Stimulated activated memory B cell treated with anti-CD40 and anti-IgM and Interleukin-4, amounts not matched to agents 10 μg/mL and 1 μg/mL and 100 μg/mL, for 72 hours (primary cell): Measurements from ENCODE around the gene HES2.
A peak's percentile ranks its signal among the peaks of the same experiment; 100 is the strongest.

Experiments used
- ATAC-seq: fragments of 150-1000 bp; cut with Tn5 transposase; 2 replicates; pipeline ENCODE4 v1.10.0; 2021
- H3K27ac Mint-ChIP-seq: one replicate; pipeline ENCODE4 v1.8.0; 2022; ENCODE audit warnings: mild to moderate bottlenecking, mixed read lengths
- H3K27me3 Mint-ChIP-seq: one replicate; pipeline ENCODE4 v1.8.0; 2022; ENCODE audit warnings: mixed read lengths
- H3K36me3 Mint-ChIP-seq: one replicate; pipeline ENCODE4 v1.8.0; 2022; ENCODE audit warnings: mixed read lengths
- H3K4me1 Mint-ChIP-seq: one replicate; pipeline ENCODE4 v1.8.0; 2022; ENCODE audit warnings: mixed read lengths
- H3K4me3 Mint-ChIP-seq: one replicate; pipeline ENCODE4 v1.8.0; 2022; ENCODE audit warnings: mild to moderate bottlenecking, moderate library complexity, mixed read lengths
- H3K9me3 Mint-ChIP-seq: one replicate; pipeline ENCODE4 v1.8.0; 2022; ENCODE audit warnings: mixed read lengths

Gene HES2

DNA sequence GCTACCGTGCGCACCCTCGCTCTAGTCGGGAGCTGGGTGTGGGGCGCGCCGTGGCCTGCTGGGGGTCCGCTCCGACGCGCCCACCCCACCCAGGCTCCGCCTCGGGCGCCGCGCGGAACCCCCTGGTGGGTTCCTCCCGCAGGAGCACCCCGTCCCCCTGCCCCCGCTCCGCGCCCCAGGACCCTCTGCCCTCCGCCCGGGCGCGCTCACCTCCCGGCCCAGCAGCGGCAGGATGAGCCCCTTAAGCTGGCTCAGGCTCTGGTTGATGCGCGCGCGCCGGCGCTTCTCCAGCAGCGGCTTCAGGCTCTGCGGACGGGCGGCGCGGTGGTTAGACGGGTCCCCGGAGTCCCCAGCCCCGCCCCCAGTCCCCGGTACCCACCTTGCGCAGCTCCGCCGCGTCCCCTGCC lies 319 bp downstream of the HES2 start:
- Mint-ChIP-seq H3K36me3 (no peaks in the 10 kb centered on the region), H3K27me3 (peaks cover 90% of the 10 kb centered on the region), H3K4me3 (no peak overlapping the region), H3K9me3 (no peaks in the 10 kb centered on the region), H3K4me1 (peaks cover 13% of the 10 kb centered on the region), H3K27ac (no peak overlapping the region)
- no peak for ATAC-seq

DNA sequence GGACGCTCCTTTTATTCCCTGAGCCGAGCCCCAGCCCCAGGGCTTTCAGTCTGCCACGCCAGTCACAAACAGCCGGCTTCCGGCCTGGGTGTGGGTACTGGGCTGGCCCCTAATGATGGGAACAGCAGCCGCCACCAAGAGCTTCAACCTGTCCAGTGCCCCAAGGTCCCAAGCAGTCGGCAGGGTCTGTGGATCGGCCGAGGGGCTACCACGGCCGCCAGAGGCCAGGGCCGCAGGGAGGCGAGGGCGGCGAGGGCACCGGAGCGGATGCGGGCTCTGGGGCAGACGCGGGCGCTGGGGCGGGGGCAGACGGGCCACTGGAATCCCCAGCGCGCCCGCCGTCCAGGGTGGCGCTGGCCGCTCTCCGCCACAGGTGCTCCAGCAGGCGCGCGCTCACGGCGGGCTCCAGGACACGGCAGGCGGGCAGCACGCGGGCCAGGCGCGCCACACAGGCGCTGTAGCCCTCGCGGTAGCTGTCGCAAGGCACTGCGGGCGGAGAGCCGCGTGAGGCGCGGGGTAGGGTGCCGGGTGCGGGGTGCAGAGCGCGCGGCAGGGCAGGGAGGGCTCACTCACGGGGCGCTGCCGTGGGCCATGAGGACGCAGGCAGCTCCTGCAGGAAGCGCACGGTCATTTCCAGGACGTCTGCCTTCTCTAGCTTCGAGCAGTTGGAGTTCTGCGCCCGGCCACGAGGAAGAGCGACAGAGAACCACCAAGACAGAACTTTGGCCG lies 887 bp downstream of the HES2 start:
- no peaks in the 10 kb centered on the region for H3K9me3 Mint-ChIP-seq
- no peak for ATAC-seq
- H3K36me3 Mint-ChIP-seq, result no peaks in the 10 kb centered on the region
- H3K4me1 Mint-ChIP-seq, result peaks cover 11% of the 10 kb centered on the region
- H3K27ac Mint-ChIP-seq, result no peak overlapping the region
- H3K27me3 Mint-ChIP-seq, result peaks cover 90% of the 10 kb centered on the region
- H3K4me3 Mint-ChIP-seq, result no peak overlapping the region

DNA sequence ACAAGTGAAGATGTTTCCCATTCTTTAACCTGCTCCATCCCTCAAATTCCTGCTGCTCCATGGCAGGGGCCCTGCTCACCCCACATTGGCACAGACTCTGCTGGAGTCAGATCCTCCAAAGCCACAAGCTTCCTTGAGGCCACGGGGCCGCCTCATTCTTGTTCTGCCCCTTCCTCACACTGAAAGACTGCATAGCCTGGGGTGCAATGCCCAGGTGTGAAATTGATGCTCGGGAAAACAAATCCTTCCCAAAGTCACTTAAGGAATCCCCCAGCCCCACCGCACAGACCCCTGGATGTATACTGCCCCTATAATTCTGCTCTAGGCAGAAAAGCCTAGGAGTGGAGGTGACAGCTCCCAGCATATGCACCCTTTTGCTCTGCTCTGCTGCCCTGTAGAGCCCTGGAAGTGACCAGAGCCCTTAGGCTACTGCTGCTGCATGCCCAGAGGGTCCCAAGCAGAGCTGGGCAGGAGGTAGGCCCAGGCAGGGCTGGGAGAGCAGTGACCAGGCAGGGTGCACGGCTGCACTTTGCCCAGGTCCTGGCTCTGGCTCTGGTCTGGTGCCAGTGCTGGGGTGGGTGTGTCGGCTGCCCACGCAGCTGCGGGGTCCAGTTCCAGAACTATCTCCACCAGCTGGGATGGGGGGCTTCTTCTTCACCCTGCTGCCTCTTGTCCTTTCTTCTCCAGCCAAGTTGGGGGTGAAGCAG lies 1.6 kb downstream of the HES2 start:
- Mint-ChIP-seq H3K36me3 (no peaks in the 10 kb centered on the region), H3K27ac (no peak overlapping the region), H3K4me1 (peaks cover 7% of the 10 kb centered on the region), H3K27me3 (peaks cover 90% of the 10 kb centered on the region), H3K4me3 (no peak overlapping the region), H3K9me3 (no peaks in the 10 kb centered on the region)
- no peak for ATAC-seq

DNA sequence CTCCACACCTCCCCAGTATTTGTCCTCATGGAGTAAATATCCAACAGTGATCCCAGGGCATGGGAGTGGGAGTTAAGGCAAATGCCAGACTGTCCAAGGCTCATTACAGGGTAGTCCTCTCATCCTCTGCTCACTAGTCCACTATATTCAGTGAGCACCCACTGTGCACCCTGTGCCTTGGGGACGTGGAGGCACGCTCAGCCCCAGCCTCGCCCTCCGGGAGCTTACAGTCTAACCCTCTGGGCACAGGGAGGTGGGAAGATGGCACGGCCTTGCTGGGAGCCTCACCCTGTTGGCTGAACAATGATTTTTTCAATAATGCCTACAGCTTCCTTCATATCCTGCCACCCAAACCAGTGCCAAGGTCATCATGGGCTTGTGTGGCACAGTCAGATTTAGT lies 2.8 kb downstream of the HES2 start:
- Mint-ChIP-seq H3K9me3 (no peaks in the 10 kb centered on the region), H3K36me3 (no peaks in the 10 kb centered on the region), H3K27ac (no peak overlapping the region), H3K27me3 (peaks cover 85% of the 10 kb centered on the region), H3K4me3 (no peak overlapping the region), H3K4me1 (peaks cover 7% of the 10 kb centered on the region)
- ATAC-seq, result no peak

DNA sequence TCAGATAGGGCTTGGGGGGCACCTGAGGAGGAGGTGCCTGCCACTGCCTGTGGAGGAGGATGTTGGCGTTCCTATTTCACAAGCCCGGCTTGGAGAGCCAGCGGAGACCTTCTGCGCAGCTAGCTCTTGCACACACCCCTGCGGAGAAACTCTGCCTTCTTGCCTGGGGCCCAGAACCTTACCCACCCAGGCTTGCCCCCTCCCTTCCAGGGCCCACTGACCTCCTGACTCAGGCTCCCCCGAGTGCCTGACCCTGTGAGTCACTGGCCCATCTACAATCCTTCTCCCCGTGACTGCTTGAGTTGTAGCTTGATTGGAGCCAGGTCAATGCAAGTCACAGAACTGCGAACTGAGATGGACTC lies 3.4 kb downstream of the HES2 start:
- no peak overlapping the region for H3K4me3 Mint-ChIP-seq
- no peak for ATAC-seq

DNA sequence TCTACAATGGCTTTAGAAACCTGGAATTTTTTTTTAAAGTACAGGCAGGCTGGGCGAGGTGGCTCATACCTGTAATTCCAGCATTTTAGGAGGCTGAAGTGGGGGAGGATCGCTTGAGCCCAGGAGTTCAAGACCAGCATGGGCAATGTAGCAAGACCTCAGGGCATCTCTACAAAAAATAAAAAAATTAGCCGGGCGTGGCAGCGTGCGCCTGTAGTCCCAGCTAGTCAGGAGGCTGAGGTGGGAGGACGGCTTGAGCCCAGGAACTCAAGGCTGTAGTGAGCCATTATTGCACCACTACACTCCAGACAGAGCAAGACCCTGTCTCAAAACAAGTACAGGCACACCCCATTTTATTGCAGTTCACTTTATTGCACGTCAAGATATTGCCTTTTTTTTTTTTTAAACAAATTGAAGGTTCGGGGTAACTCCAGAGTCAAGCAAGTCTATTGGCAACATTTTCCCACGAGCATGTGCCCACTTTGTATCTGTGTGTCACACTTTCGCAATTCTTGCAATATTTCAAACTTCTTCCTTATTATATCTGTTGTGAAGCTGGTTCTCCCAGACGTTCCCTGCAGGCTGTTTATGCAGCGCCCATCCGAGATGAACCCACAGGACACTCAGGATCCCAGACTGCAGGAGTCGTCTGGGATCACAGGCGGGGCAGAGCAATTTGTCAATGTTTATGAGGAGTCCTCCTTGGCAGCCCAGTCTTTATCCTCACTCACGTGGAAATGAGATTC lies 4.7 kb downstream of the HES2 start:
- Mint-ChIP-seq H3K4me1 (peaks cover 7% of the 10 kb centered on the region), H3K9me3 (no peaks in the 10 kb centered on the region), H3K27ac (peak overlapping the region; percentile 18), H3K27me3 (peaks cover 76% of the 10 kb centered on the region), H3K4me3 (no peak overlapping the region), H3K36me3 (no peaks in the 10 kb centered on the region)
- no peak for ATAC-seq

More for the DNA sequence above, 3.4 kb downstream of the HES2 start:
- Mint-ChIP-seq H3K4me1 (peaks cover 7% of the 10 kb centered on the region), H3K27ac (no peak overlapping the region), H3K27me3 (peaks cover 79% of the 10 kb centered on the region), H3K36me3 (no peaks in the 10 kb centered on the region), H3K9me3 (no peaks in the 10 kb centered on the region)

DNA sequence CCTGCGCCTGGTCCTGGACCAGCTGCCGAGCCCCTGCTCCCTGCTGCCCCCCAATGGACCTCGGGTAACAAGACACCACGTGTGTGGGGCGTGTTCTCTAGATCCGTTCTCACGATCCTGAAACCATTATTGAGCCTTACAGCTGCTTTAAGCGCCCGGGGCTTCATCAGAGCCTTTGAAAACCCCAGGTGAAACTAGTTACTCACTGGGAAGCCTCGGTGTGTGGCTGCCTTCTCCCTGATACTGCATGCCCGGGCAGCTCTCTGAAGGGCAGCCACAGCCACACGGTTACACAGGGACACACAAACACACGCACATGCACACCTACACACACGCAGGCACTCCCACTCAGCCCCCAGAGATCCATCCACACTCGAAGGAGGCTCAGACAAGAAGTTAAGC lies 5.3 kb downstream of the HES2 start:
- Mint-ChIP-seq H3K36me3 (no peaks in the 10 kb centered on the region), H3K27me3 (peaks cover 72% of the 10 kb centered on the region), H3K4me3 (no peak overlapping the region), H3K27ac (peak overlapping the region; percentile 18), H3K4me1 (peaks cover 7% of the 10 kb centered on the region), H3K9me3 (no peaks in the 10 kb centered on the region)
- peak; percentile 67 for ATAC-seq

DNA sequence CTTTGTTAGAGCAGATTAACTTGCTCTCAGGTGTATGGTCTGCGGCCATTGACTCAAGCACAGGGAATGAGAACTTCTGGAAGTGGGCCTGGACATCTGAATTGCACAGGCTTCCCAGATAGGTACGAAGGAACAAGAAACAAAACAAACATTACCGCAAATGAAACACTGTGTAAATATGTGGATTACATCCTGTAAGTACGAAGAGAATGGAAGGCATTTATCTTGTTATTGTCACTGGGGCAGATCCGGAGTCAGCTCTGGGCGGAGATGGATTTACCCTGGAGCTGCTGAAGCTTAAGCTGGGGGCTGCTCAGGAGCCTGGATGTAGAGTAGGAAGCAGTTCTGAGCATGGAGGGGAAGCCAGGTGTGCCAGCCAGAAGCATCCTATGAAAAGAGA lies 6.8 kb downstream of the HES2 start:
- peaks cover 7% of the 10 kb centered on the region for H3K4me1 Mint-ChIP-seq
- H3K4me3 Mint-ChIP-seq, result no peak overlapping the region
- peaks cover 67% of the 10 kb centered on the region for H3K27me3 Mint-ChIP-seq
- ATAC-seq, result no peak
- H3K27ac Mint-ChIP-seq, result no peak overlapping the region
- no peaks in the 10 kb centered on the region for H3K36me3 Mint-ChIP-seq
- no peaks in the 10 kb centered on the region for H3K9me3 Mint-ChIP-seq

DNA sequence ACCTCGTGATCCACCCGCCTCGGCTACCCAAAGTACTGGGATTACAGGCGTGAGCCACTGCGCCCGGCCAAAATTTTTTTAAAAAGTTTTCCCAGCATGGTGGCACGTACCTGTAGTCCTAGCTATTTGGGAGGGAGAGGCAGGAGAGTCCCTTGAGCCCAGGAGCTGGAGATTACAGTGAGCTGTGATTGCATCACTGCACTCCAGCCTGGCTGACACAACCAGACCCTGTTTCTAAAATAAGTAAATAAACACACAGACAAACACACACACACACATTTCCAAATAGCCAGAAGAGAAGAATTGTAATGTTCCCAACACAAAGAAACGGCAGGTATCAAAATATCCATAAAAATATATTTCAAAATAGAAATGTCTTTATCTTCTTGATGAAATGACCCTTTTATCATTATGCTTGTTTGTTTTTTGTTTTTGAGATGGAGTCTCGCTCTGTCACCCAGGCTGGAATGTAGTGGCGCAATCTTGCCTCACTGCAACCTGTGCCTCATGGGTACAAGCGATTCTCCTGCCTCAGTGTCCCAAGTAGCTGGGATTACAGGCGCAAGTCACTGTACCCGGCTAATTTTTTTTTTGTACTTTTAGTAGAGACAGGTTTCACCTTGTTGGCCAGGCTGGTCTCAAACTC lies 9.3 kb downstream of the HES2 start:
- Mint-ChIP-seq H3K36me3 (no peaks in the 10 kb centered on the region), H3K27ac (no peak overlapping the region), H3K9me3 (no peaks in the 10 kb centered on the region), H3K27me3 (peaks cover 41% of the 10 kb centered on the region), H3K4me3 (no peak overlapping the region), H3K4me1 (peaks cover 7% of the 10 kb centered on the region)
- no peak for ATAC-seq

DNA sequence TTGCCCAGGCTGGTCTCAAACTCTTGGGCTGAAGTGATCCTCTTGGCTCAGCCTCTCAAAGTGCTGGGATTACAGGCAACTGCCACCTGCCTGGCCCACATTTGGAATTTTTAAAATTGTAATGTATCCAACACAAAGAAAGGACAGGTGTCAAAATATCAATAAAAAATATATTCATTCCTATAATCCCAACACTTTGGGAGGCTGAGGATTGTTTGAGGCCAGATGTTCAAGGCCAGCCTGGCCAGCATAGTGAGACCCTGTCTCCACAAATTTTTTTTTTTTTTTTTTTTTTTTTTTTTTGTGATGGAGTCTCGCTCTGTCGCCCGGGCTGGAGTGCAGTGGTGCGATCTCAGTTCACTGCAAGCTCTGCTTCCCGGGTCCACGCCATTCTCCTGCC lies 10.0 kb downstream of the HES2 start:
- peaks cover 11% of the 10 kb centered on the region for H3K4me1 Mint-ChIP-seq
- no peak for ATAC-seq
- peaks cover 35% of the 10 kb centered on the region for H3K27me3 Mint-ChIP-seq
- H3K9me3 Mint-ChIP-seq, result no peaks in the 10 kb centered on the region
- H3K27ac Mint-ChIP-seq, result no peak overlapping the region
- H3K4me3 Mint-ChIP-seq, result no peak overlapping the region
- no peaks in the 10 kb centered on the region for H3K36me3 Mint-ChIP-seq

DNA sequence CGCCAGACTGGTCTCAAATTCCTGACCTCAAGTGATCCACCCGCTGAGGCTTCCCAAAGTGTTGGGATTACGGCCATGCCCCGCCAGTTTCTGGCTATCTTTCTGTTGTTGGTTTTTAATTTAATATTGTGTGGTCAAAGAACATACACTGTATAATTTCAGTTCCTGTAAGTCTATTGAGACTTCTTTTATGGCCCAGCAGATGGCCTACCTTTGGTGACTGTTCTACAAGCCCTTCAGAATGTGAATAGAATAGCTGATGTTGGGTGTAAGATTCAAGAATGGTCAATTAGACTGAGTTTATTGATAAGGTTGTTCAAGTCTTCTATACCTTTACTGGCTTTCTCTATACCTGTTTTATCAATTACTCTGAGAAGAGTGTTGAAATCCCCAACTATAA lies 10.7 kb downstream of the HES2 start:
- H3K9me3 Mint-ChIP-seq, result no peaks in the 10 kb centered on the region
- peaks cover 28% of the 10 kb centered on the region for H3K27me3 Mint-ChIP-seq
- no peaks in the 10 kb centered on the region for H3K36me3 Mint-ChIP-seq
- no peak for ATAC-seq
- no peak overlapping the region for H3K4me3 Mint-ChIP-seq
- peaks cover 5% of the 10 kb centered on the region for H3K4me1 Mint-ChIP-seq
- H3K27ac Mint-ChIP-seq, result no peak overlapping the region

DNA sequence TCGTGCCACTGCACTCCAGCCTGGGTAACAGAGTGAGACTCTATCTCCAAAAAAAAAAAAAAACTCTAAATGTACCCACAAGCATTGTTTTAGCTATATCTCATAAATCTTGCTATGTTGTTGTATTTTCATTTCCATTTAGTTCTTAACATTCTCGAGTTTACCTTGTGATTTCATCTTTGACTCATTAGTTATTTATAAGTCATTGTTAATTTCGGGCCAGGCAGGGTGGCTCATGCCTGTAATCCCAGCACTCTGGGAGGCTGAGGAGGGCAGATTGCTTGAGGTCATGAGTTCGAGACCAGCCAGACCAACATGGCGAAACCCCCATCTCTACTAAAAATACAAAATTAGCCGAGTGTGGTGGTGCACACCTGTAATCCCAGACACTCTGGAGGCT lies 11.7 kb downstream of the HES2 start:
- no peak for ATAC-seq
- no peak overlapping the region for H3K27ac Mint-ChIP-seq
- H3K27me3 Mint-ChIP-seq, result peaks cover 18% of the 10 kb centered on the region
- H3K4me1 Mint-ChIP-seq, result peaks cover 5% of the 10 kb centered on the region
- no peaks in the 10 kb centered on the region for H3K9me3 Mint-ChIP-seq
- H3K36me3 Mint-ChIP-seq, result no peaks in the 10 kb centered on the region
- no peak overlapping the region for H3K4me3 Mint-ChIP-seq

DNA sequence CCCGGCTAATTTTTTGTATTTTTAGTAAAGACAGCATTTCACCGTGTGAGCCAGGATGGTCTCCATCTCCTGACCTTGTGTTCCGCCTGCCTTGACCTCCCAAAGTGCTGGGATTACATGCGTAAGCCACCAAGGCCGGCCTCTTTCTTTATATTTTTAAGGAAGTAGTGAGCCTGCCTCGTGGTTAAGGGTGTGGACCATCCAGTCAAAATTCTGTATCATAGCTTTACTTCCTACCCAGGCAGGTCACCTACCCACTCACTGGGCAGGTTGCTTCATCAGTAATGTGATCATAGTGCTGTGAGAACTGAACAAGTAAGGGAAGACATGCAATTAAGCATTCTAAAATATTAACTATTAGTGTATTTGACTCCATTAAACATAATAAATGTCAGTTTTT lies 18.0 kb downstream of the HES2 start:
- no peak for ATAC-seq
- peaks cover 16% of the 10 kb centered on the region for H3K27me3 Mint-ChIP-seq
- H3K36me3 Mint-ChIP-seq, result no peaks in the 10 kb centered on the region
- H3K4me1 Mint-ChIP-seq, result peaks cover 5% of the 10 kb centered on the region
- no peaks in the 10 kb centered on the region for H3K9me3 Mint-ChIP-seq
- no peak overlapping the region for H3K4me3 Mint-ChIP-seq
- no peak overlapping the region for H3K27ac Mint-ChIP-seq

DNA sequence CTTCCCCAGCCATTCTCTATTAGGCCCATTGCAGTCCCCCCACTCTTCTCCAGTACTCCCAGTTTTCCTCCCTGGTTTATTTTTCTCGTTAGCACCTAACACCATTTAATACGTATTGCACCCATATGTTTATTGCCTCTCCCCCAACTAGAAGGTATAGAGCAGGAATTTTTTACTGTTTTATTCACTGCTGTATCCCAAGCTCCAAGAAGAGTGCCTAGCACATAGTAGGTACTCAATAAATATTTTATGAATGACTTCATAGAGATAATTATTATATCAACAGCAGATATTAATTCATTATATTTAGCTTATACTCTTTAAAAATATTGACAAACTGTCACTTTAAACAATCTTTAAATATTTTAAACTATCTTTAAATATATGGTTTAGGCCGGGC lies 20.4 kb downstream of the HES2 start:
- Mint-ChIP-seq H3K4me3 (no peak overlapping the region), H3K4me1 (peaks cover 3% of the 10 kb centered on the region), H3K27me3 (peaks cover 16% of the 10 kb centered on the region), H3K9me3 (no peaks in the 10 kb centered on the region), H3K27ac (no peak overlapping the region), H3K36me3 (no peaks in the 10 kb centered on the region)
- no peak for ATAC-seq

DNA sequence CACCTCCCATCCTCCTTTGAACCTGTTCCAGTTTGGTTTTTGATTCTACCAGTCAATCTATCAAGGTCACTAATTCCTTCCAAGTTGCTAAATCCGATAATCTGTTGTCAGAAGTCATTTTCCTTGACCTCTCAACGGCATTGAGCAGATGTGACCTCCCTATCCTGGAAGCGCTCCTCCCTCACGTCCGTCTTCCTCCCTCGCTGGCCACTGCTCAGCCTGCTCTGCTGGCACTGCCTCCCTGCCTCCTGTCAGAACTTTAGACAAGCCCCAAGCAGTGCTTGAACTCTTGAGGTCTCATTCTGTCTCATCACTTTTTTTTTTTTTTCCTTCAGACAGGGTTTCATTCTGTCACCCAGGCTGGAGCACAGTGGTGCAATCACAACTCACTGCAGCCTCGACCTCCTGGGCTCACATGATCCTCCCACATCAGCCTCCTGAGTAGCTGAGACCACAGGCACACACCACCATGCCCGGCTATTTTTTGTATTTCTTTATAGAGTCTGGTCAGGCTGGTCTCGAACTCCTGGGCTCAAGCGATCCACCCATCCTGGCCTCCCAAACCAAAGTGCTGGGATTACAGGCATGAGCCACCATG lies 21.8 kb downstream of the HES2 start:
- ATAC-seq, result no peak
- Mint-ChIP-seq H3K4me3 (no peak overlapping the region), H3K36me3 (no peaks in the 10 kb centered on the region), H3K9me3 (no peaks in the 10 kb centered on the region), H3K27me3 (peaks cover 15% of the 10 kb centered on the region), H3K27ac (peak overlapping the region; percentile 10), H3K4me1 (peaks cover 7% of the 10 kb centered on the region)
